RWPE2 (cell line): ENCODE measurements around the gene STK39.

Source experiments
- ATAC-seq: fragments of 200-7000 bp; cut with Tn5 transposase; 3 replicates; pipeline ENCODE4 v1.9.1; 2021; ENCODE audit warnings: low read depth
- DNase-seq: peaks from one replicate; pipeline ENCODE4 v3.0.0-alpha.2; 2020; ENCODE audit warnings: low spot score
- H3K27ac ChIP-seq: fragments of 450-650 bp; 2 replicates; pipeline ENCODE4 v1.5.1; 2017; ENCODE audit warnings: mild to moderate bottlenecking; ENCODE audit not compliant: poor library complexity, severe bottlenecking
- H3K27me3 ChIP-seq: fragments of 250-450 bp; sonication (Bioruptor Pico); 2 replicates; pipeline ENCODE4 v1.5.1; 2021; ENCODE audit warnings: mild to moderate bottlenecking, moderate library complexity; ENCODE audit not compliant: insufficient read depth, poor library complexity, severe bottlenecking
- H3K36me3 ChIP-seq: fragments of 250-450 bp; sonication (Bioruptor Pico); 2 replicates; pipeline ENCODE4 v1.5.1; 2020; ENCODE audit warnings: low read depth, mild to moderate bottlenecking, moderate library complexity
- H3K4me1 ChIP-seq: fragments of 250-450 bp; sonication (Bioruptor Pico); 2 replicates; pipeline ENCODE4 v1.5.1; 2021; ENCODE audit warnings: mild to moderate bottlenecking, moderate library complexity; ENCODE audit not compliant: insufficient read depth, poor library complexity, severe bottlenecking
- H3K4me3 ChIP-seq: fragments of 250-450 bp; sonication (Bioruptor Pico); 2 replicates; pipeline ENCODE4 v1.5.1; 2021; ENCODE audit warnings: mild to moderate bottlenecking, moderate library complexity; ENCODE audit not compliant: severe bottlenecking
- H3K9me3 ChIP-seq: fragments of 250-450 bp; sonication (Bioruptor Pico); 2 replicates; pipeline ENCODE4 v1.5.1; 2021; ENCODE audit warnings: mild to moderate bottlenecking, moderate library complexity; ENCODE audit not compliant: severe bottlenecking
- CTCF ChIP-seq: fragments of 450-650 bp; IDR thresholded peaks from one replicate; pipeline ENCODE4 v1.5.1; 2017; ENCODE audit warnings: mild to moderate bottlenecking, moderate library complexity; ENCODE audit not compliant: poor library complexity, severe bottlenecking

The STK39 gene

GRCh38 chr2:168039881-168040280 is 207.5 kb downstream of the STK39 start:
- no peak for ATAC-seq
- Histone ChIP-seq H3K36me3 (no peaks in the 10 kb centered on the region; the same call in 1 of the 2 replicates), H3K4me3 (no peak overlapping the region), H3K4me1 (no peaks in the 10 kb centered on the region), H3K27me3 (no peaks in the 10 kb centered on the region), H3K9me3 (no peaks in the 10 kb centered on the region), H3K27ac (no peak overlapping the region)
- no peak for TF ChIP-seq CTCF
- DNase-seq: no peak

- DNase-seq (no peak), ATAC-seq (no peak)
- Histone ChIP-seq H3K4me3 (no peak overlapping the region), H3K27ac (no peak overlapping the region), H3K4me1 (no peaks in the 10 kb centered on the region), H3K27me3 (no peaks in the 10 kb centered on the region), H3K9me3 (no peaks in the 10 kb centered on the region), H3K36me3 (no peaks in the 10 kb centered on the region; the same call in 1 of the 2 replicates)
- TF ChIP-seq CTCF: no peak
These were observed 209.6 kb downstream of the STK39 start for GRCh38 chr2:168037778-168038177.

GRCh38 chr2:168035458-168035857 is 211.9 kb downstream of the STK39 start:
- H3K27me3 ChIP-seq: no peaks in the 10 kb centered on the region
- DNase-seq: no peak
- H3K4me3 ChIP-seq: no peak overlapping the region
- TF ChIP-seq CTCF: no peak
- no peaks in the 10 kb centered on the region for H3K9me3 ChIP-seq
- no peak for ATAC-seq
- no peak overlapping the region for H3K27ac ChIP-seq
- no peaks in the 10 kb centered on the region for H3K4me1 ChIP-seq
- H3K36me3 ChIP-seq: no peaks in the 10 kb centered on the region; the same call in 1 of the 2 replicates

- no peaks in the 10 kb centered on the region; the same call in 1 of the 2 replicates for H3K36me3 ChIP-seq
- no peak for TF ChIP-seq CTCF
- ATAC-seq: no peak
- no peaks in the 10 kb centered on the region for H3K9me3 ChIP-seq
- H3K27ac ChIP-seq: no peak overlapping the region
- no peak overlapping the region for H3K4me3 ChIP-seq
- no peaks in the 10 kb centered on the region for H3K4me1 ChIP-seq
- DNase-seq: no peak
- no peaks in the 10 kb centered on the region for H3K27me3 ChIP-seq
These were observed 212.8 kb downstream of the STK39 start for GRCh38 chr2:168034616-168035015.

- Histone ChIP-seq H3K36me3 (no peaks in the 10 kb centered on the region; the same call in 1 of the 2 replicates), H3K27ac (no peak overlapping the region), H3K4me1 (no peaks in the 10 kb centered on the region), H3K27me3 (no peaks in the 10 kb centered on the region), H3K4me3 (no peak overlapping the region), H3K9me3 (no peaks in the 10 kb centered on the region)
- no peak for DNase-seq
- TF ChIP-seq CTCF: no peak
- ATAC-seq: no peak
These were observed 213.4 kb downstream of the STK39 start for GRCh38 chr2:168033966-168034365.
